Stimulated activated CD8-positive, alpha-beta memory T cell treated with anti-CD3 and anti-CD28 coated beads, Interleukin-7, amount 100 ng/mL, for 1 hour (primary cell): ENCODE data around the gene OR52B6.
"Not testable (repeated sequence)": the region's sequence is repeated elsewhere in the genome, so short reads cannot be mapped to it uniquely, and the experiment has no call there.

Experiments used
- DNase-seq, 2 donors: peaks; one replicate each; pipeline ENCODE4 v3.0.0-alpha.2; 2020; ENCODE audit warnings: low read depth in 2 of 2

Gene OR52B6

GRCh38 chr11:5580577-5580976 lies at the start of gene OR52B6:
TSS of gene OR52B6 (plus strand) at chr11:5580877. CDS start at chr11:5580877, 0 bp downstream.
- no peak for DNase-seq

- no peak for DNase-seq
Measured at GRCh38 chr11:5531053-5531831, 49.4 kb upstream of the OR52B6 start.

GRCh38 chr11:5534046-5534445 lies 46.6 kb upstream of the OR52B6 start:
- no peak for DNase-seq

GRCh38 chr11:5536482-5536881 lies 44.2 kb upstream of the OR52B6 start:
- no peak for DNase-seq

- no peak for DNase-seq
Measured at GRCh38 chr11:5541427-5541826, 39.2 kb upstream of the OR52B6 start.

- no peak for DNase-seq
Measured at GRCh38 chr11:5546457-5546856, 34.2 kb upstream of the OR52B6 start.

- DNase-seq, result no peak
Measured at GRCh38 chr11:5547982-5548381, 32.7 kb upstream of the OR52B6 start.

GRCh38 chr11:5548440-5548839 lies 32.2 kb upstream of the OR52B6 start, which contains the start of gene OR52H1:
TSS of gene OR52H1 (minus strand) at chr11:5548540. CDS start at chr11:5545505, 3,035 bp downstream.
- no peak for DNase-seq

- no peak for DNase-seq
Measured at GRCh38 chr11:5550440-5551095, 30.1 kb upstream of the OR52B6 start.

- no peak for DNase-seq
Measured at GRCh38 chr11:5553343-5553742, 27.3 kb upstream of the OR52B6 start.

- no peak for DNase-seq
Measured at GRCh38 chr11:5556596-5557188, 24.0 kb upstream of the OR52B6 start.

- DNase-seq, result no peak
Measured at GRCh38 chr11:5557751-5558150, 22.9 kb upstream of the OR52B6 start.

GRCh38 chr11:5564259-5565019 lies 16.2 kb upstream of the OR52B6 start:
- DNase-seq, result no peak

GRCh38 chr11:5574654-5575053 lies 6.0 kb upstream of the OR52B6 start:
- no peak for DNase-seq

- no peak for DNase-seq
Measured at GRCh38 chr11:5575152-5575551, 5.5 kb upstream of the OR52B6 start.

GRCh38 chr11:5577101-5577500 lies 3.6 kb upstream of the OR52B6 start:
- DNase-seq, result no peak

GRCh38 chr11:5581014-5581413 lies 337 bp downstream of the OR52B6 start:
- DNase-seq, result no peak

- not testable (repeated sequence) for DNase-seq
Measured at GRCh38 chr11:5584458-5584857, 3.8 kb downstream of the OR52B6 start.

GRCh38 chr11:5589906-5590305 lies 9.2 kb downstream of the OR52B6 start:
- not testable (repeated sequence) for DNase-seq

GRCh38 chr11:5591613-5592012 lies 10.9 kb downstream of the OR52B6 start:
- no peak for DNase-seq

- no peak for DNase-seq
Measured at GRCh38 chr11:5592615-5593014, 11.9 kb downstream of the OR52B6 start.

- no peak for DNase-seq
Measured at GRCh38 chr11:5593146-5593545, 12.5 kb downstream of the OR52B6 start.
